Neutrophil (primary cell): ENCODE measurements around the gene GALNT17.
"Not testable (repeated sequence)": the region's sequence is repeated elsewhere in the genome, so short reads cannot be mapped to it uniquely, and the experiment has no call there.

ENCODE experiments used
- H3K27ac ChIP-seq: fragments of 200-600 bp; sonication (generic); 2 replicates; pipeline ENCODE4 v1.5.1; 2016; ENCODE audit warnings: mild to moderate bottlenecking, moderate library complexity
- H3K27me3 ChIP-seq: fragments of 200-600 bp; sonication (generic); 2 replicates; pipeline ENCODE4 v1.6.0; 2016; ENCODE audit warnings: mild to moderate bottlenecking
- H3K36me3 ChIP-seq: fragments of 200-600 bp; sonication (generic); 2 replicates; pipeline ENCODE4 v1.5.1; 2017
- H3K4me1 ChIP-seq, 2 experiments: fragments of 200-600 bp in 1 of 2; sonication (generic) in 1 of 2; 1 replicate in 1 of 2; 2 replicates in 1 of 2; pipeline versions ENCODE4 v1.5.1 to v1.6.1; 2013 to 2016; ENCODE audit warnings: low read depth in 1 of 2, low read length in 1 of 2, mild to moderate bottlenecking in 1 of 2, moderate library complexity in 1 of 2; ENCODE audit not compliant: control insufficient read depth in 1 of 2, insufficient read depth in 1 of 2
- H3K4me3 ChIP-seq, 2 experiments: fragments of 200-600 bp in 1 of 2; sonication (generic) in 1 of 2; 1 replicate in 1 of 2; 2 replicates in 1 of 2; pipeline ENCODE4 v1.5.1; 2013 to 2016; ENCODE audit warnings: low read depth in 1 of 2, low read length in 1 of 2, mild to moderate bottlenecking in 1 of 2, moderate library complexity in 1 of 2
- H3K9me3 ChIP-seq: fragments of 200-600 bp; sonication (generic); 2 replicates; pipeline ENCODE4 v1.5.1; 2016
- CTCF ChIP-seq: fragments of 200-600 bp; sonication (generic); IDR thresholded peaks from 2 replicates; pipeline ENCODE4 v1.5.1; 2016; ENCODE audit warnings: antibody characterized with exemption

Gene GALNT17

GRCh38 chr7:71210220-71210619, 78.3 kb downstream of the GALNT17 start:
- H3K27ac ChIP-seq = no peak overlapping the region
- no peaks in the 10 kb centered on the region for H3K36me3 ChIP-seq
- H3K27me3 ChIP-seq = no peaks in the 10 kb centered on the region
- no peak overlapping the region for H3K4me3 ChIP-seq
- H3K4me1 ChIP-seq = no peaks in the 10 kb centered on the region
- H3K9me3 ChIP-seq = no peaks in the 10 kb centered on the region
- TF ChIP-seq CTCF = no peak

GRCh38 chr7:71212433-71212832, 80.5 kb downstream of the GALNT17 start:
- not testable (repeated sequence) for H3K4me1 ChIP-seq, H3K27ac ChIP-seq, H3K27me3 ChIP-seq, H3K36me3 ChIP-seq, H3K9me3 ChIP-seq, H3K4me3 ChIP-seq

- Histone ChIP-seq H3K9me3 (no peaks in the 10 kb centered on the region), H3K36me3 (no peaks in the 10 kb centered on the region), H3K27ac (no peak overlapping the region), H3K4me1 (no peaks in the 10 kb centered on the region), H3K4me3 (no peak overlapping the region), H3K27me3 (no peaks in the 10 kb centered on the region)
- no peak for TF ChIP-seq CTCF
Measured at GRCh38 chr7:71216211-71216610, 84.3 kb downstream of the GALNT17 start.

- Histone ChIP-seq H3K36me3 (no peaks in the 10 kb centered on the region), H3K27ac (no peak overlapping the region), H3K27me3 (no peaks in the 10 kb centered on the region), H3K4me1 (no peaks in the 10 kb centered on the region), H3K4me3 (no peak overlapping the region), H3K9me3 (no peaks in the 10 kb centered on the region)
- TF ChIP-seq CTCF = no peak
Measured at GRCh38 chr7:71220210-71220695, 88.3 kb downstream of the GALNT17 start.

GRCh38 chr7:71221049-71221448, 89.1 kb downstream of the GALNT17 start:
- no peaks in the 10 kb centered on the region for H3K27me3 ChIP-seq
- no peak for TF ChIP-seq CTCF
- H3K9me3 ChIP-seq = no peaks in the 10 kb centered on the region
- H3K36me3 ChIP-seq = no peaks in the 10 kb centered on the region
- H3K27ac ChIP-seq = no peak overlapping the region
- H3K4me3 ChIP-seq = no peak overlapping the region
- no peaks in the 10 kb centered on the region for H3K4me1 ChIP-seq

GRCh38 chr7:71221549-71221948, 89.6 kb downstream of the GALNT17 start:
- Histone ChIP-seq H3K27ac (no peak overlapping the region), H3K27me3 (no peaks in the 10 kb centered on the region), H3K36me3 (no peaks in the 10 kb centered on the region), H3K4me1 (no peaks in the 10 kb centered on the region), H3K4me3 (no peak overlapping the region), H3K9me3 (no peaks in the 10 kb centered on the region)
- TF ChIP-seq CTCF = no peak
